Measurements from ENCODE around the gene TES. TPM values are rescaled to one million over a fixed set of nuclear protein-coding genes. Genes with fewer than 3 reads are reported as not detected.

TES gene
- total and polyA plus RNA-seq, 9 of the 15 experiments (the other 6 are each of a cell fraction or from before 2014, with no cell fraction given) = 20.7 to 61.6 (median 53.8) TPM

GRCh38 chr7:116162992-116163391 is 47.3 kb upstream of the TES start (continued):
- TF ChIP-seq CEBPZ (IDR thresholded peaks at IDR 0.05; ENCODE audit: borderline replicate concordance, low read depth, low read length) (no peak), MEIS2 (IDR thresholded peaks at IDR 0.05; ENCODE audit: partially characterized antibody) (peak; percentile 67), ZNF449 (CRISPR knock-in tag; IDR thresholded peaks at IDR 0.05) (no peak), CTCF (IDR thresholded peaks at IDR 0.05 in 2 of 3, conservative IDR thresholded peaks at IDR 0.05 in 1 of 3; ENCODE audit: insufficient read depth in 2 of 3, low read depth in 1 of 3, low read length in 3 of 3) (peak in 1 of 3 experiments; percentile 29; a peak in 2 of 6 replicates)

All from K562 (cell line).